Smooth muscle cell of the brain vasculature (primary cell): ENCODE measurements around the gene SCP2.

ENCODE experiments used
- DNase-seq: peaks from one replicate; pipeline ENCODE4 v3.0.0-alpha.2; 2012; ENCODE audit warnings: low read depth, low spot score

The SCP2 gene

GRCh38 chr1:53066891-53067738 is 140.0 kb downstream of the SCP2 start:
- no peak for DNase-seq

GRCh38 chr1:53067886-53068285 is 140.8 kb downstream of the SCP2 start:
- DNase-seq: no peak

- DNase-seq: no peak
These were observed 141.4 kb downstream of the SCP2 start for GRCh38 chr1:53068314-53069099.

- DNase-seq: no peak
These were observed 142.2 kb downstream of the SCP2 start for GRCh38 chr1:53069265-53069662.

- no peak for DNase-seq
These were observed 142.7 kb downstream of the SCP2 start for GRCh38 chr1:53069663-53070327.

- no peak for DNase-seq
These were observed 143.5 kb downstream of the SCP2 start for GRCh38 chr1:53070621-53071020.

GRCh38 chr1:53071167-53071865 is 144.2 kb downstream of the SCP2 start:
- DNase-seq: no peak

GRCh38 chr1:53071915-53072314 is 144.8 kb downstream of the SCP2 start:
- DNase-seq: no peak

GRCh38 chr1:53073287-53073686 is 146.2 kb downstream of the SCP2 start:
- no peak for DNase-seq

GRCh38 chr1:53073868-53074311 is 146.8 kb downstream of the SCP2 start:
- no peak for DNase-seq

- no peak for DNase-seq
These were observed 147.5 kb downstream of the SCP2 start for GRCh38 chr1:53074313-53075154.

GRCh38 chr1:53075206-53075605 is 148.1 kb downstream of the SCP2 start:
- DNase-seq: no peak

GRCh38 chr1:53075761-53076163 is 148.7 kb downstream of the SCP2 start:
- no peak for DNase-seq

GRCh38 chr1:53076165-53076564 is 149.1 kb downstream of the SCP2 start:
- DNase-seq: no peak

- no peak for DNase-seq
These were observed 149.9 kb downstream of the SCP2 start for GRCh38 chr1:53076721-53077598.

- no peak for DNase-seq
These were observed 150.5 kb downstream of the SCP2 start for GRCh38 chr1:53077599-53077965.

- DNase-seq: no peak
These were observed 151.4 kb downstream of the SCP2 start for GRCh38 chr1:53078333-53079101.

GRCh38 chr1:53079251-53079650 is 152.2 kb downstream of the SCP2 start:
- no peak for DNase-seq

GRCh38 chr1:53080041-53080440 is 153.0 kb downstream of the SCP2 start:
- no peak for DNase-seq
